Karpas-422 (cell line): Measurements from ENCODE around the gene ABCG1. TPM values are rescaled to one million over a fixed set of nuclear protein-coding genes. Genes with fewer than 3 reads are reported as not detected.

Source experiments
- DNase-seq: peaks from one replicate; pipeline ENCODE4 v3.0.0-alpha.2; 2015
- H2AFZ ChIP-seq: fragments of 200-600 bp; sonication (generic); 2 replicates; pipeline ENCODE4 v1.6.1; 2014; ENCODE audit warnings: antibody characterized with exemption, low read length, mixed read lengths
- H3K27ac ChIP-seq: fragments of 200-600 bp; sonication (generic); 2 replicates; pipeline ENCODE4 v1.5.1; 2014; ENCODE audit warnings: mild to moderate bottlenecking, low read length, moderate library complexity
- H3K27me3 ChIP-seq: fragments of 200-600 bp; sonication (generic); 2 replicates; pipeline ENCODE4 v1.6.1; 2014; ENCODE audit warnings: low read length, mixed read lengths
- H3K36me3 ChIP-seq: fragments of 200-600 bp; sonication (generic); 2 replicates; pipeline ENCODE4 v1.6.1; 2014; ENCODE audit warnings: low read length, mixed read lengths; ENCODE audit not compliant: insufficient read depth
- H3K4me1 ChIP-seq: fragments of 200-600 bp; sonication (generic); 2 replicates; pipeline ENCODE4 v1.6.1; 2014; ENCODE audit warnings: mild to moderate bottlenecking, low read length, mixed read lengths
- H3K4me2 ChIP-seq: fragments of 200-600 bp; sonication (generic); 2 replicates; pipeline ENCODE4 v1.6.1; 2014; ENCODE audit warnings: low read length, low read depth, mild to moderate bottlenecking; ENCODE audit not compliant: poor library complexity, severe bottlenecking
- H3K4me3 ChIP-seq: fragments of 200-600 bp; sonication (generic); 2 replicates; pipeline ENCODE4 v1.5.1; 2014; ENCODE audit warnings: mild to moderate bottlenecking, antibody characterized with exemption, low read length, mixed read lengths
- H3K79me2 ChIP-seq: fragments of 200-600 bp; sonication (generic); 2 replicates; pipeline ENCODE4 v1.6.1; 2014; ENCODE audit warnings: mild to moderate bottlenecking, low read length, mixed read lengths
- H3K9ac ChIP-seq: fragments of 200-600 bp; sonication (generic); 2 replicates; pipeline ENCODE4 v1.6.0; 2014; ENCODE audit warnings: low read length
- H3K9me2 ChIP-seq: fragments of 200-600 bp; sonication (generic), shearing (Covaris generic); replicated peaks from 2 replicates; pipeline ENCODE4 v1.6.0; 2014; ENCODE audit warnings: mild to moderate bottlenecking, low read length, moderate library complexity; ENCODE audit not compliant: insufficient read depth
- H3K9me3 ChIP-seq: fragments of 300-700, 200-600 bp; sonication (generic); 2 replicates; pipeline ENCODE4 v1.6.1; 2014; ENCODE audit warnings: low read length, mixed read lengths
- H4K20me1 ChIP-seq: fragments of 200-600 bp; sonication (generic); 2 replicates; pipeline ENCODE4 v1.6.1; 2014; ENCODE audit warnings: mild to moderate bottlenecking, antibody characterized with exemption, low read length, low read depth; ENCODE audit not compliant: insufficient read depth
- total RNA-seq: library from RNA; depleted of rRNA; stranded (reverse); fragments of >200 nt; shearing (Covaris generic); gene quantifications from 2 replicates; pipeline ENCODE4 v1.2.3, GENCODE V29; 2014; ENCODE audit warnings: low replicate concordance

The ABCG1 gene
- total RNA-seq, 1 experiment from 2014 or later = not detected

- Histone ChIP-seq H2AFZ (no peak overlapping the region), H3K4me3 (no peak overlapping the region), H3K36me3 (no peaks in the 10 kb centered on the region), H3K4me1 (no peaks in the 10 kb centered on the region), H3K4me2 (no peak overlapping the region), H3K9me2 (no peaks in the 10 kb centered on the region), H3K27me3 (no peaks in the 10 kb centered on the region), H3K9me3 (no peaks in the 10 kb centered on the region), H3K9ac (no peak overlapping the region), H3K27ac (no peak overlapping the region), H4K20me1 (no peaks in the 10 kb centered on the region), H3K79me2 (no peaks in the 10 kb centered on the region)
- no peak for DNase-seq
Observed at GRCh38 chr21:42324896-42325295, 106.0 kb downstream of the ABCG1 start.

- Histone ChIP-seq H3K4me1 (peaks cover 5% of the 10 kb centered on the region; the same call in 1 of the 2 replicates), H3K4me3 (no peak overlapping the region), H3K9me2 (no peaks in the 10 kb centered on the region), H3K27ac (no peak overlapping the region), H3K9ac (no peak overlapping the region), H4K20me1 (no peaks in the 10 kb centered on the region), H3K27me3 (no peaks in the 10 kb centered on the region), H3K79me2 (no peaks in the 10 kb centered on the region), H3K4me2 (no peak overlapping the region), H2AFZ (no peak overlapping the region), H3K9me3 (no peaks in the 10 kb centered on the region), H3K36me3 (no peaks in the 10 kb centered on the region)
- peak; percentile 48 for DNase-seq
Observed at GRCh38 chr21:42330380-42331371, 111.7 kb downstream of the ABCG1 start.

- Histone ChIP-seq H3K9me2 (no peaks in the 10 kb centered on the region), H3K9me3 (no peaks in the 10 kb centered on the region), H4K20me1 (no peaks in the 10 kb centered on the region), H3K27me3 (no peaks in the 10 kb centered on the region), H3K4me1 (peaks cover 10% of the 10 kb centered on the region; the same call in 1 of the 2 replicates), H3K79me2 (no peaks in the 10 kb centered on the region), H3K9ac (no peak overlapping the region), H3K4me2 (no peak overlapping the region), H2AFZ (no peak overlapping the region), H3K36me3 (no peaks in the 10 kb centered on the region), H3K27ac (no peak overlapping the region), H3K4me3 (no peak overlapping the region)
- no peak for DNase-seq
Observed at GRCh38 chr21:42331660-42332059, 112.7 kb downstream of the ABCG1 start.

- Histone ChIP-seq H4K20me1 (no peaks in the 10 kb centered on the region), H3K9me3 (no peaks in the 10 kb centered on the region), H3K4me2 (no peak overlapping the region), H3K9me2 (no peaks in the 10 kb centered on the region), H3K27ac (no peak overlapping the region), H3K4me3 (no peak overlapping the region), H3K4me1 (peaks cover 10% of the 10 kb centered on the region; the same call in 1 of the 2 replicates), H3K9ac (no peak overlapping the region), H3K27me3 (no peaks in the 10 kb centered on the region), H2AFZ (no peak overlapping the region), H3K79me2 (no peaks in the 10 kb centered on the region), H3K36me3 (no peaks in the 10 kb centered on the region)
- no peak for DNase-seq
Observed at GRCh38 chr21:42332557-42333317, 113.8 kb downstream of the ABCG1 start.

GRCh38 chr21:42336054-42336453 is 117.1 kb downstream of the ABCG1 start:
- Histone ChIP-seq H3K9me2 (no peaks in the 10 kb centered on the region), H3K4me3 (no peak overlapping the region), H3K4me1 (peaks cover 6% of the 10 kb centered on the region; the same call in 1 of the 2 replicates), H3K9me3 (no peaks in the 10 kb centered on the region), H4K20me1 (peaks cover 4% of the 10 kb centered on the region; the same call in 1 of the 2 replicates), H3K4me2 (no peak overlapping the region), H2AFZ (no peak overlapping the region), H3K79me2 (no peaks in the 10 kb centered on the region), H3K9ac (no peak overlapping the region), H3K36me3 (no peaks in the 10 kb centered on the region), H3K27me3 (no peaks in the 10 kb centered on the region), H3K27ac (no peak overlapping the region)
- no peak for DNase-seq

- Histone ChIP-seq H4K20me1 (peaks cover 4% of the 10 kb centered on the region; the same call in 1 of the 2 replicates), H3K27me3 (no peaks in the 10 kb centered on the region), H3K9ac (no peak overlapping the region), H3K9me2 (no peaks in the 10 kb centered on the region), H3K36me3 (no peaks in the 10 kb centered on the region), H2AFZ (no peak overlapping the region), H3K4me3 (no peak overlapping the region), H3K4me2 (no peak overlapping the region), H3K79me2 (no peaks in the 10 kb centered on the region), H3K9me3 (no peaks in the 10 kb centered on the region), H3K27ac (no peak overlapping the region), H3K4me1 (peaks cover 6% of the 10 kb centered on the region; the same call in 1 of the 2 replicates)
- DNase-seq = no peak
Observed at GRCh38 chr21:42337276-42337675, 118.3 kb downstream of the ABCG1 start.

- no peak overlapping the region for H3K4me2 ChIP-seq
Observed at GRCh38 chr21:42337830-42338728, 119.1 kb downstream of the ABCG1 start.

More at GRCh38 chr21:42337830-42338728, 119.1 kb downstream of the ABCG1 start:
- no peaks in the 10 kb centered on the region for H3K9me2 ChIP-seq
- no peaks in the 10 kb centered on the region for H3K9me3 ChIP-seq
- no peak overlapping the region for H2AFZ ChIP-seq
- H3K27me3 ChIP-seq = no peaks in the 10 kb centered on the region
- H3K27ac ChIP-seq = no peak overlapping the region
- H3K36me3 ChIP-seq = no peaks in the 10 kb centered on the region
- H4K20me1 ChIP-seq = peaks cover 4% of the 10 kb centered on the region; the same call in 1 of the 2 replicates
- DNase-seq = peak; percentile 86
- peaks cover 6% of the 10 kb centered on the region; the same call in 1 of the 2 replicates for H3K4me1 ChIP-seq
- H3K79me2 ChIP-seq = no peaks in the 10 kb centered on the region
- H3K4me3 ChIP-seq = no peak overlapping the region
- H3K9ac ChIP-seq = no peak overlapping the region
